ENCODE measurements around the gene IGFL4.

- TF ChIP-seq SP2 (IDR thresholded peaks at IDR 0.05; ENCODE audit: low read length) (no peak), KDM5A (IDR thresholded peaks at IDR 0.05; ENCODE audit: low read length) (no peak), EZH2 (IDR thresholded peaks at IDR 0.05; ENCODE audit: low read depth, low read length, severe bottlenecking) (no peak)
These were observed 23.7 kb downstream of the IGFL4 start for GRCh38 chr19:46017095-46017429.
